Activated CD8-positive, alpha-beta T cell treated with anti-CD3 and anti-CD28 coated beads, Interleukin-2, amount 10 ng/mL, durations not matched to agents 7 days and 5 days (primary cell): Measurements from ENCODE around the gene KAZN. TPM values are rescaled to one million over a fixed set of nuclear protein-coding genes. Genes with fewer than 3 reads are reported as not detected.

Source experiments
- ATAC-seq: fragments of 150-1000 bp; cut with Tn5 transposase; one replicate; pipeline ENCODE4 v1.10.0; 2021; ENCODE audit warnings: moderate library complexity
- CTCF ChIA-PET: fragments of 350-600 bp; sonication (Branson Sonifier 250); formaldehyde crosslinking; loops from one replicate; lab custom pipeline; 2021; ENCODE audit warnings: antibody characterized with exemption; lab: Charles Lee
- POLR2A ChIA-PET: fragments of 350-600 bp; sonication (Branson Sonifier 250); formaldehyde crosslinking; loops from one replicate; lab custom pipeline; 2021; ENCODE audit warnings: antibody characterized with exemption; lab: Charles Lee
- DNase-seq: peaks from one replicate; pipeline ENCODE4 v3.0.0-alpha.2; 2020
- H3K27ac Mint-ChIP-seq: one replicate; pipeline ENCODE4 v1.8.0; 2021; ENCODE audit warnings: mild to moderate bottlenecking, mixed read lengths
- H3K27me3 Mint-ChIP-seq: one replicate; pipeline ENCODE4 v1.8.0; 2021; ENCODE audit warnings: low read depth, mixed read lengths
- H3K36me3 Mint-ChIP-seq: one replicate; pipeline ENCODE4 v1.8.0; 2021; ENCODE audit warnings: low read depth, mixed read lengths
- H3K4me1 Mint-ChIP-seq: one replicate; pipeline ENCODE4 v1.8.0; 2021; ENCODE audit warnings: low read depth, mixed read lengths
- H3K4me3 Mint-ChIP-seq: one replicate; pipeline ENCODE4 v1.8.0; 2021; ENCODE audit warnings: mild to moderate bottlenecking, mixed read lengths
- H3K9me3 Mint-ChIP-seq: one replicate; pipeline ENCODE4 v1.8.0; 2022; ENCODE audit warnings: mixed read lengths; ENCODE audit not compliant: insufficient read depth
- total RNA-seq, 2 experiments: library from RNA; stranded (reverse); gene quantifications; one replicate each; pipeline ENCODE4 v1.2.3, GENCODE V29; 2021

Gene KAZN
- total RNA-seq, 2 experiments from 2014 or later, result 1.1 to 1.7 TPM

DNA sequence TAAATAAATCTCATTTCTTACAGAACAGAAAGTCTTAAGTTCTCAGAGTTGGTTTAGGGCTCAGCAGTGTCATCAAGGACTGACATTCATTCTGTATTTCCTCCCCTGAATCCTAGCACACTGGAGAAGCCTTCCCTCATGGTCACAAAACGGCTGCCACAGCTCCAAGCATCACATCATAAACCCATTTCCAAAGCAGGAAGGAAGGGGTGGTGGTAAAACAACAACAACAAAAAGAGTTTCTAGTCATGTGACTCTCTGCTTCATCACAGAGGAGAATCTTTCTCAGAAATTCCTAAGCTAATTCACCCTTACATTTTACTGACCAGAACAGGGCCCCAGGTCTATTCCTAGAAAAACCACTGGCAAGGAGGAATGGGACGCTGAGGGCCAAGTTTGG is 210.3 kb downstream of the KAZN start:
- ChIA-PET POLR2A (no interaction called here), CTCF (no interaction called here)
- ATAC-seq (no peak), DNase-seq (no peak)
- no peak overlapping the region for H3K4me3 Mint-ChIP-seq
- peaks cover 5% of the 10 kb centered on the region for H3K4me1 Mint-ChIP-seq
- H3K36me3 Mint-ChIP-seq, result no peaks in the 10 kb centered on the region
- H3K9me3 Mint-ChIP-seq, result peaks cover 4% of the 10 kb centered on the region
- no peak overlapping the region for H3K27ac Mint-ChIP-seq
- no peaks in the 10 kb centered on the region for H3K27me3 Mint-ChIP-seq

DNA sequence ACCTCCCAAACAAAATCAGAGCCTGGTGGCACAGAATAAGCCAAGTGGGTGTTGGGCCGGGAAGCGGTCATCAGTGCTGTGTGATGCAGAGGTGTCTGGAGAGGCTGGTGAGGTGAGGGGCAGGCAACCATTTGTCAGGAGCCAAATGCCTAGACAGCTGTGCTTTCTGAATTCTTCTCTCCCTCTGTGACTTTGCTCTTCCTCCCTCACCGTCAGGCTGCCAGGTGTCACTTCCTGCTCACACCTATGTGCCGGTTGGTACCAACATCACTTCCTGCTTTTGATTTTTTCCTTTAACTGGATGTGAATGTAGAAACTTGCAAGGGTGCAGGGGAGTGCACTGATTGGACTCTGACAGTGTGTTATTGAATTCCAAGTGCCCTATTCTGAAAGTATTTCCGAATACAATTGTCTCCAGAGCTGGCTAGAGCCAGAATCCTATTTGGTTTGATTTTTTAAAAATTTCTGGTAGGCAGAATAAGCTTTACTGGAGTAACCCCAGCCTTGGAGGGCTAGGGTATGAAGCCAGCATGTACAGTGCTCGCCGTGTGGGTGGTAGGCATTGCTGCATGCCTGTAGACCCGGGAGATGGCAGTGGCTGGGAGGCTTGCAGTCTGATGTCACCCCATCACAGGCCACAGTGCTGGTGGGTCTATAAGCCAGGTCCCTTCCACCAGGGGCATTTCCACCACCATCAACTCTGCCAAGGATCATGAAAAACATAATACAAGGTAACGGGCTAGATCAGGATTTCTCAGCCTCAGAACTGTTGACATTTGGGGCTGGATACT is 210.9 kb downstream of the KAZN start:
- no peak for DNase-seq
- no peak for ATAC-seq
- Mint-ChIP-seq H3K4me3 (no peak overlapping the region), H3K27me3 (no peaks in the 10 kb centered on the region), H3K4me1 (peaks cover 5% of the 10 kb centered on the region), H3K27ac (no peak overlapping the region), H3K9me3 (peaks cover 4% of the 10 kb centered on the region), H3K36me3 (no peaks in the 10 kb centered on the region)
- CTCF ChIA-PET, result no interaction called here
- POLR2A ChIA-PET, result no interaction called here

DNA sequence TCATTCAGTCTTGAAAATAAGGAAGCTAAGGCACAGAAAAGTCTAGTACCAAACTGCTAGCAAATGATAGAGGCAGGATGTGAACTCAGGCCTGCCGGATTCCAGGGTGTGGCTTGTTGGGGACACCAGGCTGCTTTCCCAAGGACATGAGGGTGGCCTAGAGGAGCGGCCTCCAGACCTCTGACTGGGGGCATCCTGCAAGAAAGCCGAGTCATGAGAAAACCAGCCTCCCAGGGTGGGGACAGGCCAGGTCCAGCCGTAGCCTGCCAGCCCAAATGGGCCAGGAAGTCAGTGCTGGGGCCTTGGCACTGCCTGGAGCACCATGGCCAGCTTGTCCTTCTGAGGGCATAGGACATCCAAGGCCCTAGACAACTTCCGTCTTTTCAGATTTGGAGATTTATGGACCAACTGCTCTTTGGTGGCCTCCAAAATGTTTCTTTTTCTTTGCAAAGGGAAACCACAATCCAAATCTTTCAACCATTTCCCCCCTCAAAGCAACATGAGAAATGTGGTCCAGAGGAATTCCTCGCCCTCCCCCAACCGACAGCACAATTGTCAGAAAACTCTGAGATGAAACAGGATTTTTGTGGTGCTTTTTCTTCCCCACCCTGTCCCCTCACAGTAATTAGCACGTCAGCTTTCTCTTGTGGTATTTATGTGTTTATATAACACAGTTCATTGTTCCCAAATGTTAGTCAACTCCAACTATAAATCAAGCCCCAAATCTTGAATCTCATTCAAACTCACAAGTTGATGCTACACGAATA is 212.3 kb downstream of the KAZN start:
- Mint-ChIP-seq H3K9me3 (peaks cover 4% of the 10 kb centered on the region), H3K4me1 (peaks cover 5% of the 10 kb centered on the region), H3K27ac (no peak overlapping the region), H3K27me3 (no peaks in the 10 kb centered on the region), H3K36me3 (no peaks in the 10 kb centered on the region), H3K4me3 (no peak overlapping the region)
- CTCF ChIA-PET, result no interaction called here
- DNase-seq (no peak), ATAC-seq (no peak)
- POLR2A ChIA-PET, result no interaction called here

DNA sequence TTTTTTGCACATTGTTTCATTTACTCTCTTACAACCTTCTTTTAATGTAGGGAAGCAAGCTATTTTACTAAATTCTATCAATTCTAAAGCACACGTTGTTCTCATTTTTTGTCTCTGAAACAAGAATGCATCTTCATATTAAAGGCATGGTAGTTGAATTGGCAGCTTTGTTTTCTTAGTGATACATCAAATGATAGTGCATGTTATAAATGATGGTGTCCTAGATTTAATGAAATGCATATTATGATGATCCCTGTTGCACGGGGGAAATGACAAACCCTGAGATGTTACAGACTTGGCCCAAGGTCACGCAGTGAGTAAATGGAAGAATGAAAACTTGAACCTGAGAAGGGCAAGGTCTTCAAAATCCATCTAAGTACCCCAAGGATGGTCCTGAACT is 213.1 kb downstream of the KAZN start:
- H3K36me3 Mint-ChIP-seq, result no peaks in the 10 kb centered on the region
- DNase-seq, result no peak
- peaks cover 5% of the 10 kb centered on the region for H3K4me1 Mint-ChIP-seq
- no peak for ATAC-seq
- no peaks in the 10 kb centered on the region for H3K27me3 Mint-ChIP-seq
- POLR2A ChIA-PET, result no interaction called here
- peaks cover 4% of the 10 kb centered on the region for H3K9me3 Mint-ChIP-seq
- H3K4me3 Mint-ChIP-seq, result no peak overlapping the region
- CTCF ChIA-PET, result no interaction called here
- H3K27ac Mint-ChIP-seq, result no peak overlapping the region

DNA sequence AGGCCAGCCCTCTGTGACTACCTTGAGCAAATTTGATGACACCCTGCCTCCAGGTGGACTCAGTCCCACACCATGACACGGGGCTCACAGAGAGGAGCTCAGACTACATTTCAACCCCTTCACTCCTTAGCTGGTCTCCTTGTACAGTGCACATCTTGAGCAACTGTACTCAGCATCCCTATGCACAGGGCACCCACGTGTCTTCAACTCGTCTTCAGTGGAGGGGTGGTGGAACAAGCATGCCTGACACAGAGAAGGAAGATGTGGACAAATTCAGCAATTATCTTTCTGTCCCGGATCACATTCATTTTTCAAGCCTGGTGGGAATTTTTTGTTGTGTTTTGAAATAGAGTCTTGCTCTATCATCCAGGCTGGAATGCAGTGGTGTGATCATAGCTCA is 213.7 kb downstream of the KAZN start:
- no peak overlapping the region for H3K27ac Mint-ChIP-seq
- POLR2A ChIA-PET, result no interaction called here
- peaks cover 5% of the 10 kb centered on the region for H3K4me1 Mint-ChIP-seq
- H3K27me3 Mint-ChIP-seq, result no peaks in the 10 kb centered on the region
- H3K9me3 Mint-ChIP-seq, result peaks cover 4% of the 10 kb centered on the region
- CTCF ChIA-PET, result no interaction called here
- H3K36me3 Mint-ChIP-seq, result no peaks in the 10 kb centered on the region
- H3K4me3 Mint-ChIP-seq, result no peak overlapping the region
- ATAC-seq (no peak), DNase-seq (no peak)

DNA sequence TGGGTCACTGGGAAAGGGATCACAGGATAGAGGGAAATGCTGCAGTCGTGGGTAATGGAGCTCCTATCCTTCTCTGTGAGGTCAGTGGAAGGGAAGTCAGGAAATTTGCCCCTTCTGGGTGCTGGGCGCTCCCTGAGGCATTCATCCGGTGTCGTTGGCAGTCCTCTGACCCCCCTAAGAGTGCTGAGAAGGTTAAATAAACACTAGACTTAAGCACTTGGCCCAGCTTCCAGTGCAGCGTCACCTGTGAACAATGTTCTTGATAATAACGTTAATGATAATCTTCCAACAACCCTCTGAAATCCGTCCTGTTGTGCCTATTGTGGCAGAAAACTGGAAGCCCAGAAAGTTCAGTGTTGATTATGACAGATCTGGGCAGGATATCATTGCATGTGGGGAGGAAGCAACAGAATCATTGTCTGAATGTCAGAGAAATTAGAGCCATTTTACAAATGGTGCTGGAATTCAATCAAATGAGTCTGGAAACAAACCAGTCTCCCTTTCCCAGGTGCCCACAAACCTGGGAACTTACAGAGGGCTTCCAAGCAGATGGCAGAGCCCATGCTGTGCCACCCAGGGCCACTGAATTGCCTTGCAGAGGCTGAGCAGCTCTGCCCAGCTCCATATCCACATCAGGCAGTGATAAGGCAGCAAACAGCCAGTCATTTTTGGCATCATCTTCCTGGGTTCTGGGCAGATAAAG is 216.8 kb downstream of the KAZN start:
- Mint-ChIP-seq H3K9me3 (no peaks in the 10 kb centered on the region), H3K4me1 (no peaks in the 10 kb centered on the region), H3K36me3 (no peaks in the 10 kb centered on the region), H3K27me3 (no peaks in the 10 kb centered on the region), H3K4me3 (no peak overlapping the region), H3K27ac (no peak overlapping the region)
- POLR2A ChIA-PET, result no interaction called here
- DNase-seq (no peak), ATAC-seq (no peak)
- CTCF ChIA-PET, result no interaction called here

DNA sequence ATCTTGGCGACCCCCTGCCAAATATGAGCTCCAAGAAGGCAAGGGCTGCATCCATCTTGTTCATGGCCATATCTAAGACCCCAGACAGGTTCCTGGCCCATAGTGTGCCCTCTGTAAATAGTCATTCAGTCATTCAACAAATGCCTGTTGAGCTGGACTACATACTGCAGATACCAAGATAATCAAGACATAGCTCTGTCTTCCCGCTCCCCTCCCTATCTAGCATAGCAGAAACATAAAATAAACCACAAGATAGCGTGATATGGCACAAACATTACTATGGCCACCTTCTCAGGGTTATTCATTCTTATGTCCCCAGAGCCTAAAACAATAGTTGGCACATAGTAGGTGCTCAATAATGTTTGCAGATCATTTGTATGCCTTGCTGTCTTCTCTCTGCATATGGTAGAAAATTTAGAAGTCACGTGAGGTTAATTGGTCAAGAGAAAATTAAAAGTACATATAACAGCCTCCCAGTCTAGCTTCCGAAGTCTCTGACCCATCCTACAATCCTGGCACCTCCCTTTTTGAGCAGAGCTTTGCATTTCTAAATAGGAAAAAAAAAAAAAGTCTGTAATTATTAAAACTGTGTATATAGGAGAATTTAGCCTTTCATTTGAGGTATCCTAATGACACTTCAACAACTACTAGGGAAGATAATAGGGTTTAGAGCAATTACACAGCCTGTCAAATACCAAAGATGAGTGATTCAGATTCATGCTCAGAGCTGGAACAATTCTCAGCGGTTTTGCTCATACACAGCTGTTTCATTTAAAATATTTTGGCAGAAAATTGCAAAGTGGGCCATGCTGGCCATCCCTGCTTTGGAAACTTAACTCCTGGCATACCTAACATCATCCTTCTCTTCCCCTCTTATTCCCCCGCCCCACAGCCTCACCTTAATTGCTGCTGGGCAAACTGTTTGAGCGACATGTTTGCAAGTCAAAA is 219.0 kb downstream of the KAZN start:
- POLR2A ChIA-PET, result no interaction called here
- no peak overlapping the region for H3K27ac Mint-ChIP-seq
- H3K4me3 Mint-ChIP-seq, result no peak overlapping the region
- no peak for ATAC-seq
- H3K4me1 Mint-ChIP-seq, result no peaks in the 10 kb centered on the region
- H3K36me3 Mint-ChIP-seq, result no peaks in the 10 kb centered on the region
- CTCF ChIA-PET, result no interaction called here
- H3K9me3 Mint-ChIP-seq, result no peaks in the 10 kb centered on the region
- H3K27me3 Mint-ChIP-seq, result no peaks in the 10 kb centered on the region
- DNase-seq, result no peak

DNA sequence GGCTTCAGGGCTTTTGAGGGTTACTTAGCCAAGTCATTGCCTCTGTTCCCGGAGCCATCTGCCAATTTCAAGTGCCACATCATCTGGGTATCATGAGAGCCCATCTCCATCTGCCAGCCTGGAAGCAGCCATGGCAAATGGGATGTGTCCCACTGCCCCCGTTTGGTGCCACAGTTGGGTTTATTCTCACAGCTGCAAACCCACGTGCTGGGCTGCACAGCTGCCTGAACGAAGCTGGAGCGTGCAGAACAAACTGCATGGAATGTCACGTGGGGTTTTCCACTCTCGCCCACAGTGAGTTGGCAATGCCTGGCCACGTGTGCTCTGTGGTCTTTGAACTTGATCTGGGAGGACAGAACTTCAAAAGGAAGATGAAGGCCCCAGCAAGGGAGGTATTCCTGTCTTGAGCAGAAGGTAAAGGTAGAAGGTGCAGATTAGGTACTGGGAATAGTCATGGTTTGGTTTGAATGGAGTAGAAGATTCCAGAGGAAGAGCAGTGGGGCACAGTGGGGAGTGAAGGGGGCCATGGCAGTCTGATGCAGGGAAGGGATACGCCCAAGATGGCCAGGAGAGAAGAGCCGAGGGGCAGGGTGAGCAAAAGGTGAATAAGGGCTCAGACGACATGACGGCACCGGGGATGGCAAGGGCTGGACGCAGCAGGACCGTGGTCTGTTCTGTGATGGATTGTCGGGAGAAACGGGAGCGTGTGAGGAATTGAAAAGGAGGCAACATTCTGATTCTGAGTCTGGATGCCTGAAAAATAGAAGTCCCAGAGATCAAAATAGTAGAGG is 222.0 kb downstream of the KAZN start:
- ATAC-seq, result no peak
- Mint-ChIP-seq H3K4me3 (no peak overlapping the region), H3K36me3 (no peaks in the 10 kb centered on the region), H3K27ac (no peak overlapping the region), H3K4me1 (no peaks in the 10 kb centered on the region), H3K27me3 (no peaks in the 10 kb centered on the region), H3K9me3 (no peaks in the 10 kb centered on the region)
- CTCF ChIA-PET, result no interaction called here
- DNase-seq, result no peak
- POLR2A ChIA-PET, result no interaction called here

DNA sequence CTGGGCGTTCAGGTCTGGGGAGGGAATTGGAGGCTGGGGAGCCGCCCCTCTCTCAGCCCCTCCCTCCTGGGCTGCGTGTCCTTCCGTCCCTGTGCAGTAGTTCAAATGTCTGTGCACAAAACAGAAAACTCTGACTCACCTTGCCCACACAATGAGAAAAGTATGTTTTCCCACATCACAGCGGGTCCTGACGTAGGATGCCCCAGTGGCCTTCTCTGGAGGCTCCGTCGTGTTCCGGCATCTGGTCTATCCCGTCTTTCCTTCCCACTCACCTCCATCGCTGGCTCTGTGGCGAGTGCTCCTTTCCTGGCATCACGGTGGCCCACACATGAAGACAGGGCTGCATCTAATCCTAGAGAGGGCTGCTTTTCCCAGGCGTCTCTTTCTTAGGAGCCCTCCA is 224.0 kb downstream of the KAZN start:
- H3K36me3 Mint-ChIP-seq, result no peaks in the 10 kb centered on the region
- ChIA-PET POLR2A (no interaction called here), CTCF (no interaction called here)
- no peaks in the 10 kb centered on the region for H3K9me3 Mint-ChIP-seq
- no peaks in the 10 kb centered on the region for H3K4me1 Mint-ChIP-seq
- no peak overlapping the region for H3K4me3 Mint-ChIP-seq
- DNase-seq (no peak), ATAC-seq (no peak)
- no peaks in the 10 kb centered on the region for H3K27me3 Mint-ChIP-seq
- no peak overlapping the region for H3K27ac Mint-ChIP-seq

DNA sequence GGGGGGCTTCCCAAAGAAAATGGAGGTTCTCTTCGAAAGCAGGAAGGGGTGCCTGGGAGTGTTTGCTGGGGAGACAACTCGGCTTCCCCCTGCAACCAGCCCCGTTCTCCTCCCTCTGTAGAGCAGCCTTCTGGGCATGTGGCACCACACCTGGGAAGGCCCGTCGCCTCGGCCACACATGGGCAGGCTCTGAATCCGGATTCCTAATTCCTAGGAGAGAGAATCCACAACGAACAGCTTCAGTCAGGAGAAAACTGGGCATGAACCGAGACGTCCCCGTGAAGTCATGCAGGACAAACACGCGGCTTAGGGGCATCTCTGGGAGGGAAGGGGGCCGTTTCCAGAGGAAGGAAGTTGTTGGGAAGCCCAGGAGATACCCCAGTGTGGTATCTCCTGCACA is 224.5 kb downstream of the KAZN start:
- H3K36me3 Mint-ChIP-seq, result no peaks in the 10 kb centered on the region
- H3K4me3 Mint-ChIP-seq, result no peak overlapping the region
- H3K4me1 Mint-ChIP-seq, result no peaks in the 10 kb centered on the region
- H3K9me3 Mint-ChIP-seq, result no peaks in the 10 kb centered on the region
- no peak for ATAC-seq
- no peak overlapping the region for H3K27ac Mint-ChIP-seq
- no peaks in the 10 kb centered on the region for H3K27me3 Mint-ChIP-seq
- DNase-seq, result no peak
- ChIA-PET POLR2A (no interaction called here), CTCF (no interaction called here)
